Lower leg skin (tissue), 3 donors: Measurements from ENCODE around the gene OR2J3.

Experiments used
- POLR2A ChIP-seq, 2 donors: fragments of 450-650 bp; IDR thresholded peaks; one replicate each; pipeline ENCODE4 v1.6.1; 2016 to 2017; ENCODE audit warnings: antibody characterized with exemption in 2 of 2, mild to moderate bottlenecking in 1 of 2, moderate library complexity in 1 of 2
- TF ChIP-seq, protein P1 (sequence below), 3 donors: fragments of 450-650 bp; IDR thresholded peaks; one replicate each; pipeline ENCODE4 v1.5.1; 2016; ENCODE audit warnings: antibody characterized with exemption in 3 of 3, mild to moderate bottlenecking in 3 of 3, moderate library complexity in 2 of 3

DNA sequence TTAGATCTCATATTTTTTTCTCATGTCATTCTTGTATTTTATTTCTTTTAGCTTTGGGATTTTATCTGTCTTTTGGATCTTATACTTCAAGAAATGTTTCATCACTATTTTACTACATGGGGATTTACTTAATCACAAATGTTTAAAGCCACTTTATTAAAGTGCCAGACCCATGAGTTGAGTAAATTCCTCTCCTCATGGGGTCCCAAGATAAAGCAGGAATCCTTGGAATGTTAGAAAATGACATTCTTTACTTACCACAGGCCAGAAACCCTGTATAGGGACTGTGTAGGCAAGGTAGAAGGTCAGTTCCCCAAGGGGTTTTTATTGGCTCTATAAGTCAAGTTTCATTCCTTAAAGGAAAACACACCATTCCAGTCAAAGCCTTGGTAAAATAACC lies 34.5 kb downstream of the OR2J3 start:
- no peak for TF ChIP-seq POLR2A (IDR thresholded peaks at IDR 0.05)
- TF ChIP-seq, protein P1, sequence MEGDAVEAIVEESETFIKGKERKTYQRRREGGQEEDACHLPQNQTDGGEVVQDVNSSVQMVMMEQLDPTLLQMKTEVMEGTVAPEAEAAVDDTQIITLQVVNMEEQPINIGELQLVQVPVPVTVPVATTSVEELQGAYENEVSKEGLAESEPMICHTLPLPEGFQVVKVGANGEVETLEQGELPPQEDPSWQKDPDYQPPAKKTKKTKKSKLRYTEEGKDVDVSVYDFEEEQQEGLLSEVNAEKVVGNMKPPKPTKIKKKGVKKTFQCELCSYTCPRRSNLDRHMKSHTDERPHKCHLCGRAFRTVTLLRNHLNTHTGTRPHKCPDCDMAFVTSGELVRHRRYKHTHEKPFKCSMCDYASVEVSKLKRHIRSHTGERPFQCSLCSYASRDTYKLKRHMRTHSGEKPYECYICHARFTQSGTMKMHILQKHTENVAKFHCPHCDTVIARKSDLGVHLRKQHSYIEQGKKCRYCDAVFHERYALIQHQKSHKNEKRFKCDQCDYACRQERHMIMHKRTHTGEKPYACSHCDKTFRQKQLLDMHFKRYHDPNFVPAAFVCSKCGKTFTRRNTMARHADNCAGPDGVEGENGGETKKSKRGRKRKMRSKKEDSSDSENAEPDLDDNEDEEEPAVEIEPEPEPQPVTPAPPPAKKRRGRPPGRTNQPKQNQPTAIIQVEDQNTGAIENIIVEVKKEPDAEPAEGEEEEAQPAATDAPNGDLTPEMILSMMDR (IDR thresholded peaks at IDR 0.05): no peak
